ENCODE data around the gene LSM14A.
"Not testable (repeated sequence)": the region's sequence is repeated elsewhere in the genome, so short reads cannot be mapped to it uniquely, and the experiment has no call there.

The LSM14A gene

GRCh38 chr19:34241513-34242337, 69.4 kb downstream of the LSM14A start:
- no peak overlapping the region for H3K27ac ChIP-seq (replicated peaks)
- DNase-seq (ENCODE audit: low read depth in 1 of 2, low spot score in 1 of 2): peak in 1 of 2 experiments; percentile 18
- H3K4me3 ChIP-seq (replicated peaks; ENCODE audit: insufficient read depth, low read length): no peak overlapping the region
- no peaks in the 10 kb centered on the region for H3K27me3 ChIP-seq (ENCODE audit: insufficient read depth, poor library complexity, severe bottlenecking)
- TF ChIP-seq SPI1 (IDR thresholded peaks at IDR 0.05; ENCODE audit: borderline replicate concordance, low read depth) (no peak), POLR2AphosphoS5 (IDR thresholded peaks at IDR 0.05; ENCODE audit: low read depth) (no peak), GABPA (IDR thresholded peaks at IDR 0.05; ENCODE audit: low read depth) (no peak), REST (IDR thresholded peaks at IDR 0.05; ENCODE audit: insufficient replicate concordance, low read depth) (no peak)
- TF ChIP-seq, protein P1, sequence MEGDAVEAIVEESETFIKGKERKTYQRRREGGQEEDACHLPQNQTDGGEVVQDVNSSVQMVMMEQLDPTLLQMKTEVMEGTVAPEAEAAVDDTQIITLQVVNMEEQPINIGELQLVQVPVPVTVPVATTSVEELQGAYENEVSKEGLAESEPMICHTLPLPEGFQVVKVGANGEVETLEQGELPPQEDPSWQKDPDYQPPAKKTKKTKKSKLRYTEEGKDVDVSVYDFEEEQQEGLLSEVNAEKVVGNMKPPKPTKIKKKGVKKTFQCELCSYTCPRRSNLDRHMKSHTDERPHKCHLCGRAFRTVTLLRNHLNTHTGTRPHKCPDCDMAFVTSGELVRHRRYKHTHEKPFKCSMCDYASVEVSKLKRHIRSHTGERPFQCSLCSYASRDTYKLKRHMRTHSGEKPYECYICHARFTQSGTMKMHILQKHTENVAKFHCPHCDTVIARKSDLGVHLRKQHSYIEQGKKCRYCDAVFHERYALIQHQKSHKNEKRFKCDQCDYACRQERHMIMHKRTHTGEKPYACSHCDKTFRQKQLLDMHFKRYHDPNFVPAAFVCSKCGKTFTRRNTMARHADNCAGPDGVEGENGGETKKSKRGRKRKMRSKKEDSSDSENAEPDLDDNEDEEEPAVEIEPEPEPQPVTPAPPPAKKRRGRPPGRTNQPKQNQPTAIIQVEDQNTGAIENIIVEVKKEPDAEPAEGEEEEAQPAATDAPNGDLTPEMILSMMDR (IDR thresholded peaks at IDR 0.05; ENCODE audit: insufficient read depth, low read length): no peak

DNA sequence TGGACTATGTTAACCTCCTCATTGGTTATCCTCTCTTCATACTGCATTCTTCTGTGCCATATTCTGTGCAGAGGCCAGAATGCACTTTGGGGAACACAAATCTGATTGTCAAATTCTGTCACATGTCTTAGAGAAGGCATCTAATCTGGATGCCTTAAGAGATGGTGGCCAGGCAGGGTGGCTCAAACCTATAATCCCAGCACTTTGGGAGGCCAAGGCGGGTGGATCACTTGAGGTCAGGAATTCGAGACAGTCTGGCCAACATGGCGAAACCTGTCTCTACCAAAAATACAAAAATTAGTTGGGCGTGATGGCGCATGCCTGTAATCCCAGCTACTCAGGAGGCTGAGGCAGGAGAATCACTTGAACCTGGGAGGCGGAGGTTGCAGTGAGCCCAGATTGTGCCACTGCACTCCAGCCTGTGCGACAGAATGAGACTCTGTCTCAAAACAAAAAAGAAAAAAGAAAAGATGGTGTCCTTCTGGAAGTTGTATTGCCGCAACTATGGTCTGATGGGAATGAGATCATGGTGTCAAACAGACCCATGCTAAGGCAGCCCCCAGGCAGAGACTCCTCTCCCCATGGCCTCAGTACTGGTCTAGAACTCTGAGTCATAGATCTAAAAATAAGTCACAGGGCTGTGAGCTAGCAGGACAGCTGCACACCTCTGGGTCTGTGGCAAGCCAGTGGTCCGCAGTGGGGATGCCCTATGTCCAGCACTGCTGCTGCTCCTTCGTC, 71.0 kb downstream of the LSM14A start:
- H3K4me3 ChIP-seq (replicated peaks; ENCODE audit: insufficient read depth, low read length); H3K27me3 ChIP-seq (ENCODE audit: insufficient read depth, poor library complexity, severe bottlenecking); H3K27ac ChIP-seq (replicated peaks); DNase-seq (ENCODE audit: low read depth in 1 of 2, low spot score in 1 of 2): not testable (repeated sequence)

DNA sequence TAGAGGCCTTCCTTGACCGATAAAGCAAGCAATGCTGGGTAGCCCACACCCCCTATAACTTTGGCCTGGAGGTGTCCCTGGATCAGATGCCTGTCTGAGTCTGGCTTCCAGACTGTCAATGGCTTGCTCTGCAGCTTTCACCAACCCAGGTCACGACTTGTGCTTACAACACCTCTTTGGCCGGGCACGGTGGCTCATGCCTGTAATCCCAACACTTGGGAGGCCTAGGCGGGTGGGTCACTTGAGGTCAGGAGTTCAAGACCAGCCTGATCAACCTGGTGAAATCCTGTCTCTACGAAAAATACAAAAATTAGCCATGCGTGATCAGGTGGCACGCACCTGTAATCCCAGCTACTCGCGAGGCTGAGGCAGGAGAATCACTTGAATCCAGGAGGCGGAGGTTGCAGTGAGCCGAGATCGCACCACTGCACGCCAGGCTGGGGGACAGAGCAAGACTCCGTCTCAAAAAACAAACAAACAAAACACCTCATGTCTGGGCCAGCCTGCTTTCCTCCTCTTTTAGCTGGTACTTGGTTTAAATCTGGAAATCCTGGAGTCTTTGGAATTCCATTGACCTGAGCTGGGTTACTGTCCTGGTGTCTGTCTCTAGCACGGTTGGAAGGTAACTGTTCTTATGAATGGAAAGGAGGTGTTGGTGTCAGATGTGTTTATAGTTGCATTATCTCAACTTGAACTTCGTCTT, 71.7 kb downstream of the LSM14A start:
- no peak for DNase-seq (ENCODE audit: low read depth in 1 of 2, low spot score in 1 of 2)
- no peak overlapping the region for H3K27ac ChIP-seq (replicated peaks)
- H3K27me3 ChIP-seq (ENCODE audit: insufficient read depth, poor library complexity, severe bottlenecking): no peaks in the 10 kb centered on the region
- TF ChIP-seq, protein P1 (IDR thresholded peaks at IDR 0.05; ENCODE audit: insufficient read depth, low read length): no peak
- no peak for TF ChIP-seq SPI1 (IDR thresholded peaks at IDR 0.05; ENCODE audit: borderline replicate concordance, low read depth)
- no peak for TF ChIP-seq REST (IDR thresholded peaks at IDR 0.05; ENCODE audit: insufficient replicate concordance, low read depth)
- TF ChIP-seq GABPA (IDR thresholded peaks at IDR 0.05; ENCODE audit: low read depth): no peak
- TF ChIP-seq POLR2AphosphoS5 (IDR thresholded peaks at IDR 0.05; ENCODE audit: low read depth): no peak
- H3K4me3 ChIP-seq (replicated peaks; ENCODE audit: insufficient read depth, low read length): no peak overlapping the region
